Activated CD8-positive, alpha-beta memory T cell treated with anti-CD3 and anti-CD28 coated beads, Interleukin-2, amount 50 U/mL, for 4 hours (primary cell): ENCODE results near the gene KRTAP4-6.
"Not testable (repeated sequence)": the region's sequence is repeated elsewhere in the genome, so short reads cannot be mapped to it uniquely, and the experiment has no call there.

Experiments
- DNase-seq: peaks from one replicate; pipeline ENCODE4 v3.0.0-alpha.2; 2020

Gene KRTAP4-6

DNA sequence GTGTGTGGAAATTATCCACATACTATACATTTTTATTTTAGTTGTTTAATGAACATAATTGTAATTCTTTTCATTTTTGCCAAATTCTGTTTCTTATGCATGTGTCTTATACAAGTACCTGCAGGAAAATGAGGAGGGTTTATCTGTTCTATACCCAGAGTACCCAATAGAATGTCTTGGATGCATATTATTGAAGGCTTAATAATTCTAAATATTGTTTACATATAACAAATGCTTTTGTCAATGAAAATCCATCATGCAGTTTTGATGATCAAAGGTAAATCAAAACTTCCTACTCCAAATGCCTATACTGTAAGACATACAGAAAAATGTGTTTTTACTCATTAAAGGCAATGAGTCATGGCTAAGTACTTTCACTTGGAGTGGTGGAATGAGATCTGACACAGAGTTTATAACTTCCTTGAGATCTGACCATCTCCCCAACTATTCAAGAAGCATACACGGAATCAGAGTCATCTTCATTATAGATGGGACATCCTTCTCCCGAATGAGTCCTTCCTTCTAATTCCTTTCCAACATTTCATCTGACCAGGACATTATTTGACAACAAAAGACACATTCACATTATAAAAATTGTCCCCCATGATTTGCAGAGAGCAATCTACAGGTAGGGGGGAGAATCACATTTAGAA lies 35.8 kb downstream of the KRTAP4-6 start:
- DNase-seq = not testable (repeated sequence)

DNA sequence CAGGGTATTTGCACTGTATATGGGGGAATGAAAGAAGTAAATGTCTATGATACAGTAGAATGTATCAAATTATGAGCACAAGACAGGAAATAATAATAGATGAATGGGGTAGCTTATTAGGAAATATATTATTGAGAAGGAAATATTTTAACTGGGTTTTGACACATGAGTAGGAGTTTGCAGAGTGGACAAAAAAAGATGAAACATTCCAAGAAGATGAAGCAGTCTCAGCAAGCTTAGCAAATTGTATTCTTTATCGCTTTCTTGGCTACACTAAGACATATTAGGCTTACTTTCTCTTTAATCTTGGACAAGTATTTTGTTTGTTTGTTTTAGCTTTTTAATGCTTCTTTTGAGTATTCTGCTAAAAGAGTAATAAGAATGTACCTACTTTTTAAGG lies 36.4 kb downstream of the KRTAP4-6 start:
- no peak for DNase-seq

DNA sequence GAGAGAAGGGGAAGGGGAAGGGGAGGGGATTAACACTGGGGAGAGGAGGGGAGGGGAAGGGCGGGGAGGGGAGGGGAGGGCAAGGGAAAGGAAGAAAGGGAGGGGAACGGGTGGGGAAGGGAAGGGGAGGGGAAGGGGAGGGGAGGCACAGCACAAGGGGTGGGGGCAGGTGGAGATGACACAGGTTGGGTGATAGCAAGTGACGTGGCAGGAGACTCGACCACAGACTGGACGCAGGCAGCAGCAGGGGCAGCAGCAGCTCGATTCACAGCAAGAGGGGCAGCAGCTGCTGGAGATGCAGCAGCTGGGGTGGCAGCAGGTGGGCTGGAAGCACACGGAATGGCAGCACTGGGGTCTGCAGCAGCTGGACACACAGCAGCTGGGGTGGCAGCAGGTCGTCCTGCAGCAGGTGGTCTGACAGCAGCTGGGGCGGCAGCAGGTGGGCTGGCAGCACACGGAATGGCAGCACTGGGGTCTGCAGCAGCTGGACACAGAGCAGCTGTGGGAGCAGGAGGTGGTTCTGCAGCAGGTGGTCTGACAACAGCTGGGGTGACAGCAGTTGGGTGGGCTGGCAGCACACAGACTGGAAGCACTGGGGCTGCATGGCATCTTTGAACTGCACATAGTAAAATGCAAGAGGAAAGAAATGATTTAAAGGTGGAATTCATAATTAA lies 38.6 kb downstream of the KRTAP4-6 start, which contains the start of gene KRTAP4-16:
Gene KRTAP4-16 (minus strand): TSS at position 624 of the 674 bp plus-strand sequence. CDS start 0 bp downstream, at position 624.
- DNase-seq = no peak

DNA sequence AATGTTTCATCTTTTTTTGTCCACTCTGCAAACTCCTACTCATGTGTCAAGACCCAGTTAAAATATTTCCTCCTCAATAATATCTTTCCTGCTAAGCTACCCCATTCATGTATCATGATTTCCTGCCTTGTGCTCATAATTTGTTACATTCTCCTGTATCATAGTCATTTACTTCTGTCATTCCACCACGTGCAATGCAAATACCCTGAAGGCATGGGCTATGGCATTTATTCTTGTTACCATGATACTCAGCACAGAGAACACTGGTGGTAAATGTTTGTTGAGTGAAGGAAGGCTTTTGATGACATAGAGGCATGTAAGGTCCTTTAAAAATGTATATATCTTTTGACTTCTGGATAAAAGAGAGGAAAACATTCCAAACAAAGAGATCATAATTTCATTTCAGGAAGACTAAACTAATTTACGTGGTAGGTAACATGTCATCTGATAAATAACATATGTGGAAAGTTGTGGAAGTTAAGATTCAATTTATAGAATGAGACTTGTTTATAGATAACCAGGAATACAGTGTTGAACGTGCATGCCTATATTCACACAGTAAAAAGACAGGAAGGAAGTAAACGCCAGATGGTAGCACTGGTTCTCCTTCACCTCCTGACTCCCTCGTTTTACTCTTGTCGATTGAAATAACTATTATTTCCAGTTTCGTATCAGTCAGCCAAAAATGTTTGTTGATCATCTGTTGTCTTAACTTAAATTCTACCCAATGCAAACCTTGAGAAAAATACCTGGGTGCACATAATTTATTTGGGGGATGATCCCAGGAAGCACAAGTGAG lies 40.5 kb downstream of the KRTAP4-6 start:
- not testable (repeated sequence) for DNase-seq

DNA sequence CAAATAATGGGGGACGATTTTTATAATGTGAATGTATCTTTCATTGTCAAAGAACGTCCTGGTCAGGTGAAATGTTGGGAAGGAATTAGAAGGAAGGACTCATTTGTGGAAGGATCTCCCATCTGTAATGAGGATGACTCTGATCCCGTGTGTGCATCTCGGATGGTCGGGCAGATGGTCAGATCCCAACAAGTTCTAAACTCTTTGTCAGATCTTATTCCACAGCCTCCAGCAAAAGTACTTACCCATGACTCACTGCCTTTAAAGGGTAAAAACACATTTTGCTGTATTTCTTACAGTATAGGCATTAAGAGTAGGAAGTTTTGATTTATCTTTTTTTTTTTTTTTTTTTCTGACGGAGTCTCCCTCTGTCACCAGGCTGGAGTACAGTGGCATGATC lies 41.9 kb downstream of the KRTAP4-6 start:
- DNase-seq = no peak

DNA sequence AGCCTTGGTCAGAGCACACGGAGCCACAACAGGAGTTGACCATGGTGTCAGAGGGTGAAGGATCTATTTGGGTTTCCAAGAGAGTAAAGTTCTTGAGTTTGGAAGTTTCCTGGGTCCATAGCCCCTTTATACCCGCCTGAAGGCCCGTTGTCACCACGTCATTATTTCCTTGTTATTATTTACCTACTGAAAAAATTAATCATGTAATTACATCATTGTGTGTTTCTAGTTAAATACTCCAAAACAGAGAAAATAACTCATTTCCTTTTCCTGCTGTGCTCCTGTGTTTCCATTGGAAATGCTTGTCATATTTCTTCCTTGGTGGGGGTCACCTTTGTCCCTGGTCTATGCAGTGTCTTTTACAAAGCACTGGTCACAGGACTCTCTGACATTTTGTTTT lies 42.3 kb downstream of the KRTAP4-6 start, which contains the start of gene KRTAP4-8:
Gene KRTAP4-8 (minus strand): TSS at position 101 of the 400 bp plus-strand sequence. CDS start 58 bp downstream, at position 43.
- no peak for DNase-seq

DNA sequence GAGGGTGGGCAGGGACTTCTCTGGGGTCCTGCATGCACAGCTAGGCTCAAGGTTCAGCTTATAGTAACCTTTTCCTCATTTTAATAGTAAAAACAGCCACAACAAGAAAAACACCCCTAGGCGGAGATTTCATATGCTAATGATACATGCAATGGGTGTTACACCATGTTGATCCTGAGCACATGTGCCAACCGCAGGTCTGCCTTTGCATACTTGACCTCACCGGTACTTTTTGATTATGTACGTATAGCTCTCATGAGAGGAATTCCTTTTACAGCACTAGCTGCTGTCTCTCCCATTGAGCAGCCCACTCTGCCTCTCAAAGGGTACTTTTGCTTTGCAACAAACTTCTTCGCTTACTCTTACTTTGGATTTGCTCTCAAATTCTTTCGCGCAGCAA lies 44.3 kb downstream of the KRTAP4-6 start:
- no peak for DNase-seq
